Measurements from ENCODE around the gene ARID1B. TPM values are rescaled to one million over a fixed set of nuclear protein-coding genes. Genes with fewer than 3 reads are reported as not detected.

Gene ARID1B
- total and polyA plus RNA-seq, 2 of the 4 experiments (the other 2 are of a cell fraction), result 14.5 to 20.1 TPM

GRCh38 chr6:157217894-157218370, 440.8 kb downstream of the ARID1B start:
- CTCF ChIA-PET, result no interaction called here

More at GRCh38 chr6:157217894-157218370, 440.8 kb downstream of the ARID1B start:
- no peak for TF ChIP-seq USF2 (IDR thresholded peaks at IDR 0.05; ENCODE audit: low read depth, low read length)
- TF ChIP-seq MAFK (IDR thresholded peaks at IDR 0.05; ENCODE audit: low read depth, low read length), result no peak
- TF ChIP-seq CHD1 (IDR thresholded peaks at IDR 0.05; ENCODE audit: low read depth, low read length), result no peak
- TF ChIP-seq CTCF (conservative IDR thresholded peaks at IDR 0.05; ENCODE audit: low read depth, low read length), result no peak
- no peak for TF ChIP-seq MXI1 (IDR thresholded peaks at IDR 0.05; ENCODE audit: borderline replicate concordance, low read depth, low read length)
- TF ChIP-seq FOS (IDR thresholded peaks at IDR 0.05; ENCODE audit: low read depth, low read length), result no peak
- TF ChIP-seq MAZ (IDR thresholded peaks at IDR 0.05; ENCODE audit: borderline replicate concordance, low read depth, low read length), result no peak
- TF ChIP-seq, protein P1, sequence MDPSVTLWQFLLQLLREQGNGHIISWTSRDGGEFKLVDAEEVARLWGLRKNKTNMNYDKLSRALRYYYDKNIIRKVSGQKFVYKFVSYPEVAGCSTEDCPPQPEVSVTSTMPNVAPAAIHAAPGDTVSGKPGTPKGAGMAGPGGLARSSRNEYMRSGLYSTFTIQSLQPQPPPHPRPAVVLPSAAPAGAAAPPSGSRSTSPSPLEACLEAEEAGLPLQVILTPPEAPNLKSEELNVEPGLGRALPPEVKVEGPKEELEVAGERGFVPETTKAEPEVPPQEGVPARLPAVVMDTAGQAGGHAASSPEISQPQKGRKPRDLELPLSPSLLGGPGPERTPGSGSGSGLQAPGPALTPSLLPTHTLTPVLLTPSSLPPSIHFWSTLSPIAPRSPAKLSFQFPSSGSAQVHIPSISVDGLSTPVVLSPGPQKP (IDR thresholded peaks at IDR 0.05; ENCODE audit: borderline replicate concordance, low read depth, low read length), result no peak
- no peak for TF ChIP-seq SMC3 (IDR thresholded peaks at IDR 0.05; ENCODE audit: low read depth, low read length)
- no peak for TF ChIP-seq RCOR1 (IDR thresholded peaks at IDR 0.05; ENCODE audit: insufficient replicate concordance, low read length)
- no peak for TF ChIP-seq POLR2A (IDR thresholded peaks at IDR 0.05; ENCODE audit: low read depth, low read length)
- no peak for TF ChIP-seq RAD21 (IDR thresholded peaks at IDR 0.05; ENCODE audit: low read length)
- H2BK5ac ChIP-seq (ENCODE audit: low read depth, low read length, poor library complexity, severe bottlenecking), result no peak overlapping the region
- H3K9ac ChIP-seq (ENCODE audit: low read depth, low read length), result no peak overlapping the region
- no peak overlapping the region for H2AK5ac ChIP-seq (ENCODE audit: low read depth, low read length)
- no peak overlapping the region for H3K4me2 ChIP-seq (ENCODE audit: low read depth, low read length)
- DNase-seq (no peak), ATAC-seq (ENCODE audit: low read depth) (no peak)
- no peaks in the 10 kb centered on the region for H3K9me3 ChIP-seq (ENCODE audit: control insufficient read depth, insufficient read depth, low read length)
- H3K27me3 ChIP-seq (ENCODE audit: control insufficient read depth, insufficient read depth, low read length), result no peaks in the 10 kb centered on the region
- dilution Hi-C loops (cut with HindIII; ENCODE audit: low sequenced_read_pairs, unreplicated experiment), result no loop called here
- no peak overlapping the region for H3K4me3 ChIP-seq (ENCODE audit: insufficient read depth, low read depth, low read length)
- no peak overlapping the region for H2BK20ac ChIP-seq (ENCODE audit: low read depth, low read length)
- no peak overlapping the region for H2BK15ac ChIP-seq (ENCODE audit: low read depth, low read length)
- no peaks in the 10 kb centered on the region for H4K20me1 ChIP-seq (ENCODE audit: insufficient read depth, low read length)
- no peak overlapping the region for H2AFZ ChIP-seq (replicated peaks; ENCODE audit: low read length, poor library complexity)
- H3K9me1 ChIP-seq (ENCODE audit: insufficient read depth, low read length), result peaks cover 7% of the 10 kb centered on the region
- peaks cover 8% of the 10 kb centered on the region for H3K4me1 ChIP-seq (ENCODE audit: control insufficient read depth, insufficient read depth, low read length)
- no peak overlapping the region for H3K56ac ChIP-seq (ENCODE audit: extremely low read depth, insufficient read depth, low read length)
- in situ Hi-C loops (cut with MboI; ENCODE audit: low sequenced_read_pairs), result no loop called here
- H3K79me1 ChIP-seq (ENCODE audit: low read depth in 1 of 2, low read length in 2 of 2), result peaks cover 0 to 8% of the 10 kb centered on the region in 2 experiments; a peak in 1 of 4 replicates
- no peak overlapping the region for H3K27ac ChIP-seq (ENCODE audit: insufficient read depth, low read length)
- H4K91ac ChIP-seq (ENCODE audit: insufficient read depth, low read depth, low read length), result no peak overlapping the region
- H3K23ac ChIP-seq (ENCODE audit: low read depth, low read length), result no peak overlapping the region
- 80% methylated on average over 7 of the region's 13 CpGs; no CpG with 5 or more reads in 1 of the 2 experiments for WGBS, 2 experiments (ENCODE audit: extremely low coverage in 2 of 2, insufficient read length in 1 of 2)
- H3K4ac ChIP-seq (ENCODE audit: low read depth, low read length), result no peak overlapping the region
- no peak overlapping the region for H4K8ac ChIP-seq (ENCODE audit: low read depth in 2 of 2, low read length in 2 of 2)
- intact Hi-C loops (cut with micrococcal nuclease), result no loop called here
- H3K18ac ChIP-seq (ENCODE audit: low read depth, low read length), result no peak overlapping the region
- H4K5ac ChIP-seq (ENCODE audit: low read depth, low read length), result no peak overlapping the region
- BruUV-seq (replicated peaks), result no TSS peak
- H3K36me3 ChIP-seq (ENCODE audit: control insufficient read depth, insufficient read depth, low read length), result no peaks in the 10 kb centered on the region
- POLR2A ChIA-PET (ENCODE audit: unreplicated experiment), result no interaction called here
- no peak overlapping the region for H2AK9ac ChIP-seq (replicated peaks; ENCODE audit: low read depth, low read length, poor library complexity)
- no peak overlapping the region for H2BK120ac ChIP-seq (ENCODE audit: low read depth, low read length)
- H3K14ac ChIP-seq (replicated peaks; ENCODE audit: low read depth, low read length), result no peak overlapping the region

All from IMR-90 (cell line).